Choroid plexus epithelial cell (primary cell): ENCODE results near the gene RAI2.

Source experiments
- DNase-seq: peaks from one replicate; pipeline ENCODE4 v3.0.0-alpha.2; 2010; ENCODE audit warnings: low read depth
- H3K4me3 ChIP-seq: 2 replicates; pipeline ENCODE4 v1.5.1; 2011; ENCODE audit warnings: low read depth, mild to moderate bottlenecking, control low read depth, low read length, moderate library complexity
- CTCF ChIP-seq: conservative IDR thresholded peaks from 2 replicates; pipeline ENCODE4 v1.5.1; 2011; ENCODE audit warnings: low read depth, mild to moderate bottlenecking, control low read depth, inconsistent platforms, low read length, moderate library complexity

The RAI2 gene

DNA sequence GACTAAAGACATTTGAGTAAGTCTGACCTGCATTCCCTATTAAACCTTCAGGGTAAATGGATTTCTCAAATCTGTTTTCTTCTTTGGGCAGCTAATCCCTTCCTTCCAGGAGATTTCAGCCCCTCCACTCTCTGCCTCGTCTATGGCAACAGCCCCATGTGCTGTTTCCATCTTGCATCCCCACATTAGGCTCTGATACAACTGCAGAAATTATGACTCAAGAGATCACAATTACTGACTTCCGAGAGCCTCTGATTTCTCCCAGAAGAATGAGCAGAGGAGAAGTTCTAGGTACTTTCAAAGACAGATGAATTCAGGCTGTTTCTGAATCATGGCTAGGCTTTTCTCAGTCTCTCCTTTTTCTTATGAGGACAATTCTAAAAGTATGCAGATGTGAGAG, 38.7 kb downstream of the RAI2 start:
- no peak for TF ChIP-seq CTCF
- no peak overlapping the region for H3K4me3 ChIP-seq
- DNase-seq = peak; percentile 4

GRCh38 chrX:17820100-17820499, 41.0 kb downstream of the RAI2 start:
- no peak overlapping the region for H3K4me3 ChIP-seq
- TF ChIP-seq CTCF = no peak
- no peak for DNase-seq

- DNase-seq = no peak
- no peak overlapping the region for H3K4me3 ChIP-seq
- TF ChIP-seq CTCF = no peak
Observed at GRCh38 chrX:17818726-17819125, 42.4 kb downstream of the RAI2 start.

GRCh38 chrX:17817251-17817650, 43.8 kb downstream of the RAI2 start:
- H3K4me3 ChIP-seq = no peak overlapping the region
- TF ChIP-seq CTCF = no peak
- DNase-seq = no peak

- no peak for TF ChIP-seq CTCF
- DNase-seq = peak; percentile 49
- H3K4me3 ChIP-seq = no peak overlapping the region
Observed at GRCh38 chrX:17814557-17814956, 46.5 kb downstream of the RAI2 start.

GRCh38 chrX:17814059-17814458, 47.0 kb downstream of the RAI2 start:
- H3K4me3 ChIP-seq = no peak overlapping the region
- no peak for DNase-seq
- TF ChIP-seq CTCF = no peak

DNA sequence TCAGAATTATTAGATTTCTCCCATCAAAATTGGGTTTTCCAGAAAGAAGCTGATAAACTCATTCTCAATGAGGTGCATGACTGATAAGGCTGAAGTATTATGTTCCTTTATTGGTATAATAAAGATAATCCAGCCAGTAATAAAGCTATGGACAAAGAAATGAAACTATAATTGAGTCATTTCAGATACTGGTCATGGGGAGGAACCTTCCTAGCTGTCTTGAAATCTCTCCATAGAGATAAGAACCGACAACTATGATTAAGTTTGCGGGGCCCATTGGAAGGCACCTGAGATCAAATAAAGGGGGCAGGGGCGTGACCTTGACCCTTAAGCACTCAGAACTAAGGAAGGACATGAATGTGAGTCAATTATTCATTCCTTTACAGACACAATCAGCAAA, 47.8 kb downstream of the RAI2 start:
- TF ChIP-seq CTCF = no peak
- no peak overlapping the region for H3K4me3 ChIP-seq
- no peak for DNase-seq
